ENCODE measurements around the gene MUSK.

- TF ChIP-seq CTCF (conservative IDR thresholded peaks at IDR 0.05) (no peak), ZFX (IDR thresholded peaks at IDR 0.05) (no peak)
These were observed 86.6 kb downstream of the MUSK start for GRCh38 chr9:110755179-110755578.

Data from C4-2B (cell line).